Mammary epithelial cell (primary cell): ENCODE data around the gene RNU1-2.
A peak's percentile ranks its signal among the peaks of the same experiment; 100 is the strongest.

Experiments
- CTCF ChIP-seq, 2 donors: IDR thresholded peaks in 1 of 2; conservative IDR thresholded peaks in 1 of 2; 2 replicates each; pipeline ENCODE4 v1.5.1; 2011 to 2012; ENCODE audit warnings: inconsistent platforms in 2 of 2, low read length in 2 of 2, mild to moderate bottlenecking in 2 of 2, control low read depth in 1 of 2, low read depth in 1 of 2; ENCODE audit not compliant: insufficient read depth in 1 of 2; ENCODE audit errors: extremely low read depth in 1 of 2
- EZH2 ChIP-seq: IDR thresholded peaks from 2 replicates; pipeline ENCODE4 v1.6.1; 2012; ENCODE audit warnings: low read length, inconsistent platforms, borderline replicate concordance

DNA sequence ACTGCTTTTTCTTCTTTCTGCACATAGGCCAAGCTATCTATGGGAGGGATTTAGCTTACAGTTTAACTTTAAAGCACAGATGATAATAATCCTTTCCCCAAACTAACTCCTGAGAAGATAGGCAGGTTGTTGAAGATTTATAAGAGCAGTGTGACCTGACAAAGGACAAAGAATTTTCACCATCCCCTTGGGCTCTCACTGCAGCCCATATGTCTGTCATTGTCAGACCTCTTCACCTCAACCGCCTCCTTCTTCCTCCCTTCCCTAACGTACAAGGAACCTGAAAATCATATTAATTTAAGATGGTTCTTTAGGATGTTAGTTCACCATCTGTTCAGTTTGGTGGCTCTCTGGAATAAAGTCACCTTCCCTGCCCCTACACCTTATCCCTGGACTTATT, 5.0 kb downstream of the RNU1-2 start:
- TF ChIP-seq CTCF (conservative IDR thresholded peaks at IDR 0.05 in 1 of 2, IDR thresholded peaks at IDR 0.05 in 1 of 2; ENCODE audit: extremely low read depth in 1 of 2, insufficient read depth in 1 of 2, low read depth in 1 of 2, low read length in 2 of 2) (peak in 1 of 2 donors; percentile 28), EZH2 (no peak)
